Activated CD8-positive, alpha-beta memory T cell treated with anti-CD3 and anti-CD28 coated beads for 4 hours (primary cell): ENCODE data around the gene ARHGAP31.

Experiments
- DNase-seq, 2 donors: peaks; one replicate each; pipeline ENCODE4 v3.0.0-alpha.2; 2020; ENCODE audit warnings: low read depth in 2 of 2

ARHGAP31 gene

GRCh38 chr3:119437691-119438258 lies 143.6 kb downstream of the ARHGAP31 start:
- no peak for DNase-seq

GRCh38 chr3:119443179-119443578 lies 149.0 kb downstream of the ARHGAP31 start:
- DNase-seq: no peak

- no peak for DNase-seq
Observed at GRCh38 chr3:119444590-119444989, 150.4 kb downstream of the ARHGAP31 start.

- DNase-seq: no peak
Observed at GRCh38 chr3:119453822-119454221, 159.6 kb downstream of the ARHGAP31 start.

- no peak for DNase-seq
Observed at GRCh38 chr3:119456469-119456868, 162.3 kb downstream of the ARHGAP31 start.

GRCh38 chr3:119457246-119457645 lies 163.1 kb downstream of the ARHGAP31 start:
- DNase-seq: no peak

GRCh38 chr3:119463171-119464169 lies 169.3 kb downstream of the ARHGAP31 start, which contains the start of gene TMEM39A:
TMEM39A (minus strand) TSS chr3:119463615; CDS start chr3:119462074, 1,541 bp downstream.
- peak; percentile 97 to 98 for DNase-seq

DNA sequence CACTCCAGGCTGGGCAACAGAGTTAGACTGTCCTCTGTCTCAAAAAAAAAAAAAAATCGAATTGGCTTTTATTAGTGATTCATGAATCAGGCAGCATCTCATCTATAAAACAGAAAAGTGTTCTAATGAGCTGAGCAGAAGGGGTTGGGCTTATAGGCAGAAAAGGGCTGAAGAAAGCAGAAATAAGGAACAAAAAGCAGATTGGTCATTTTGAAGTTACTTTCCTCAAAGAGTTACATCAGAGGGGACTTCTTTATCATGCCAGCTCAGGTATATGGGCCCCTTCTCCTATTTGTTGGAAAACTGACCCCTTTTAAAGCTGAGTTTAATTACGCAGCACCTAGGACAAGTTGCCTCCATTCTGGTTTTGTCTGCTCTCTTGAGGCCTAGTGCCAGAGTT lies 173.9 kb downstream of the ARHGAP31 start:
- no peak for DNase-seq

DNA sequence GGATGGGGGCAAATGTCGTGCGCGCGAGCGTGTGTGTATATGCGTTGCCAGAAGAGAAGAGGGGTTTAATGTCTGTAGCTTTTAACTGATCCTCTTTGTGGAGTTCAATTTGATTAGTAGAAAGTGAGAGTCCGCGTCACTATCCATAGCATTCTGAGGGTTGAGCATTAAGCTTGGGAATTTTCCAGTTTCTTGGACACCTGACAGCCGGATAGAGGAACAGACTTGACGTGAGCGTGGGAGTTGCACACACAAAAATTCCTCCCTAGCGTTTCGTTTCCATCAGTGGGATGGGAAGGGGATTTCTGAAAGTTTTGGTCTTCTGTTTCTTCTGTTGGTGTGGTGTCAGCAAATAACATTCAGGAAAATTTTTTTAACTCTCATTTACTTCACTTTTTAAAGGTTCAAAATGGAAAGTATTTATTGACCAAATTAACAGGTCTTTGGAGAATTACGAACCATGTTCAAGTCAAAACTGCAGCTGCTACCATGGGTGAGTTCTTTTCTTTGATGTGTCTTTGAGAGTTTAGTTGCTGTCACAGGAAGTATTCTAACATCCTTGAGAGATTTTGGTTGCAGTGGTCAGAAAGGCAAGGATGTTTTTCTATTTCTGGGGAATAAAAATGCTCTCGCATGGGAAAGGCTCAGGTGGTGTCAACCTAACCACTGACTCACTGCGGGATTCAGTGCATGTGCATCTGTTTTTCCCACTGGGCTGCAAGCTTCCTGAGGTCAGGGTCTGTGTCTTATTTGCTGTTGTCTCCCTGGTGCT lies 175.4 kb downstream of the ARHGAP31 start:
- peak in 1 of 2 donors; percentile 0 for DNase-seq
